ENCODE measurements around the gene PROCA1.

The PROCA1 gene

GRCh38 chr17:28749516-28750177 lies 38.0 kb upstream of the PROCA1 start:
- H3K27ac ChIP-seq: no peak overlapping the region
- peaks cover 71% of the 10 kb centered on the region for H3K36me3 ChIP-seq
- no peak for TF ChIP-seq Cebpa-rat (IDR thresholded peaks at IDR 0.05)
- H3K4me1 ChIP-seq: peaks cover 41% of the 10 kb centered on the region
- H3K27me3 ChIP-seq: no peaks in the 10 kb centered on the region
- H4K20me1 ChIP-seq: peaks cover 84% of the 10 kb centered on the region
- H3K9me3 ChIP-seq: no peaks in the 10 kb centered on the region
- no peak overlapping the region for H3K4me3 ChIP-seq
- no peak overlapping the region for H3K4me2 ChIP-seq
- H3K9ac ChIP-seq: no peak overlapping the region

- Histone ChIP-seq H4K20me1 (peaks cover 87% of the 10 kb centered on the region), H3K36me3 (peaks cover 67% of the 10 kb centered on the region), H3K9ac (no peak overlapping the region), H3K27ac (no peak overlapping the region), H3K4me3 (no peak overlapping the region), H3K27me3 (no peaks in the 10 kb centered on the region), H3K4me1 (peaks cover 41% of the 10 kb centered on the region), H3K4me2 (no peak overlapping the region), H3K9me3 (no peaks in the 10 kb centered on the region)
- no peak for TF ChIP-seq Cebpa-rat (IDR thresholded peaks at IDR 0.05)
Observed at GRCh38 chr17:28748852-28749515, 37.3 kb upstream of the PROCA1 start.

GRCh38 chr17:28747801-28748750 lies 36.4 kb upstream of the PROCA1 start:
- Histone ChIP-seq H3K9me3 (no peaks in the 10 kb centered on the region), H3K9ac (no peak overlapping the region), H3K27ac (0 out of 2 replicates have a peak overlapping the region, but pooled peaks have one; percentile 95), H3K4me2 (no peak overlapping the region), H3K36me3 (peaks cover 67% of the 10 kb centered on the region), H3K4me1 (peaks cover 44% of the 10 kb centered on the region), H3K27me3 (no peaks in the 10 kb centered on the region), H3K4me3 (no peak overlapping the region), H4K20me1 (peaks cover 86% of the 10 kb centered on the region)
- no peak for TF ChIP-seq Cebpa-rat (IDR thresholded peaks at IDR 0.05)

- H3K27me3 ChIP-seq: no peaks in the 10 kb centered on the region
- peak overlapping the region; percentile 95 for H3K27ac ChIP-seq
- peak overlapping the region; percentile 86 for H3K4me3 ChIP-seq
- H3K9ac ChIP-seq: peak overlapping the region; percentile 96
- peaks cover 47% of the 10 kb centered on the region for H3K4me1 ChIP-seq
- no peaks in the 10 kb centered on the region for H3K9me3 ChIP-seq
- no peak for TF ChIP-seq Cebpa-rat (IDR thresholded peaks at IDR 0.05)
- peak overlapping the region; percentile 96 for H3K4me2 ChIP-seq
- peaks cover 61% of the 10 kb centered on the region for H3K36me3 ChIP-seq
- H4K20me1 ChIP-seq: peaks cover 77% of the 10 kb centered on the region
Observed at GRCh38 chr17:28747051-28747691, 35.5 kb upstream of the PROCA1 start.

- Histone ChIP-seq H3K27me3 (no peaks in the 10 kb centered on the region), H3K9me3 (no peaks in the 10 kb centered on the region), H4K20me1 (peaks cover 71% of the 10 kb centered on the region), H3K27ac (peak overlapping the region; percentile 95), H3K4me1 (peaks cover 53% of the 10 kb centered on the region), H3K9ac (peak overlapping the region; percentile 96), H3K4me3 (peak overlapping the region; percentile 86), H3K4me2 (peak overlapping the region; percentile 96), H3K36me3 (peaks cover 55% of the 10 kb centered on the region)
- TF ChIP-seq Cebpa-rat (IDR thresholded peaks at IDR 0.05): no peak
Observed at GRCh38 chr17:28746611-28747050, 34.9 kb upstream of the PROCA1 start.

GRCh38 chr17:28745786-28746411 lies 34.2 kb upstream of the PROCA1 start:
- Histone ChIP-seq H3K36me3 (peaks cover 48% of the 10 kb centered on the region), H3K27ac (peak overlapping the region; percentile 95), H4K20me1 (peaks cover 64% of the 10 kb centered on the region)

GRCh38 chr17:28744972-28745785 lies 33.5 kb upstream of the PROCA1 start:
- Histone ChIP-seq H4K20me1 (peaks cover 57% of the 10 kb centered on the region), H3K9ac (peak overlapping the region; percentile 96), H3K4me3 (peak overlapping the region; percentile 86), H3K4me1 (peaks cover 61% of the 10 kb centered on the region), H3K36me3 (peaks cover 41% of the 10 kb centered on the region), H3K27ac (peak overlapping the region; percentile 95), H3K27me3 (no peaks in the 10 kb centered on the region), H3K4me2 (peak overlapping the region; percentile 96), H3K9me3 (no peaks in the 10 kb centered on the region)
- TF ChIP-seq Cebpa-rat (IDR thresholded peaks at IDR 0.05): no peak

More at GRCh38 chr17:28745786-28746411, 34.2 kb upstream of the PROCA1 start:
- Histone ChIP-seq H3K4me2 (peak overlapping the region; percentile 96), H3K27me3 (no peaks in the 10 kb centered on the region), H3K4me1 (peaks cover 60% of the 10 kb centered on the region), H3K4me3 (peak overlapping the region; percentile 86), H3K9ac (peak overlapping the region; percentile 96), H3K9me3 (no peaks in the 10 kb centered on the region)
- TF ChIP-seq Cebpa-rat (IDR thresholded peaks at IDR 0.05): no peak
